Heart left ventricle (tissue), 13 donors: ENCODE measurements around the gene ARHGAP24.

Experiments
- POLR2A ChIP-seq, 2 donors: fragments of 450-650 bp; IDR thresholded peaks; one replicate each; pipeline ENCODE4 v1.6.1; 2017; ENCODE audit warnings: antibody characterized with exemption in 2 of 2, mild to moderate bottlenecking in 2 of 2, moderate library complexity in 2 of 2
- TF ChIP-seq, protein P1 (sequence below), 12 donors: fragments of 200-600 bp; sonication (generic) in 4 of 12; IDR thresholded peaks; one replicate each; pipeline versions ENCODE4 v1.5.0 to v1.8.0; 2018 to 2022; ENCODE audit warnings: antibody characterized with exemption in 12 of 12, mild to moderate bottlenecking in 5 of 12
- donor health status: ischemic (EF 13 %, LVEDD 7.1; RV severe dilation, severe dysfunction).
- donor health status: DM: no; HTN: yes; CAD: no.
- donor health status: DM: no; HTN: no; CAD: no.
- donor health status: ischemic (EF 25% LVEDD 6.9; RV normal size, moderate dysfunction).
- donor health status: ischemic (EF 25% LVEDD 5.7; RV mildly dilated, moderate dysfunction).
- donor health status: ischemic (EF 35%, LVEDD 5.7; RV mildly dilated, moderate dysfunction).
- donor health status: nonischemic (EF 11% LVEDD 7.7; RV severe dilation, severe dysfunction).
- donor health status: DM: yes; HTN: yes; CAD: no.
- donor health status: PGD.
- donor health status: ischemic (EF 29% LVEDD 5.4; RV normal size, mild dysfunction).
- donor health status: nonischemic (EF 23%, LVEDD 6.1; RV moderate dilation, normal function).

DNA sequence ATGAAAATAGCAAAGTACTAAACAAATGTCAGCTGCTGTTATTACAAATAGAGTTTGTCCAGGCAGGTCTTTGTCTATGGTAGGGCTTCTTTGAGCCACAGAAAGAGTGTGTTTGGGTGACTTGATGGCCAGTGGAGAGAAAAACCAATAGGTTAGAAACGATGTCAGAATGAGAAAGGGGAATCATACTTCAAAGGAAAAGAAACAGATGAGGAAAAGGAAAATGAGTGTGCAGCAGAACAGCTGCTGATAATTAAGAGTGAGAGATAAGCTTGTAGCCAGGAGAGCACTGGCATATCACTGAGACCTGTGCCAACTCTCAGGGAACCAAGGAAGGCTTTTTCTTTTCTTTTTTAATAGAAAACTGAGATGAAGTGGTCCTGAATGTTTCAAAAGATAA is 257.2 kb downstream of the ARHGAP24 start:
- TF ChIP-seq, protein P1, sequence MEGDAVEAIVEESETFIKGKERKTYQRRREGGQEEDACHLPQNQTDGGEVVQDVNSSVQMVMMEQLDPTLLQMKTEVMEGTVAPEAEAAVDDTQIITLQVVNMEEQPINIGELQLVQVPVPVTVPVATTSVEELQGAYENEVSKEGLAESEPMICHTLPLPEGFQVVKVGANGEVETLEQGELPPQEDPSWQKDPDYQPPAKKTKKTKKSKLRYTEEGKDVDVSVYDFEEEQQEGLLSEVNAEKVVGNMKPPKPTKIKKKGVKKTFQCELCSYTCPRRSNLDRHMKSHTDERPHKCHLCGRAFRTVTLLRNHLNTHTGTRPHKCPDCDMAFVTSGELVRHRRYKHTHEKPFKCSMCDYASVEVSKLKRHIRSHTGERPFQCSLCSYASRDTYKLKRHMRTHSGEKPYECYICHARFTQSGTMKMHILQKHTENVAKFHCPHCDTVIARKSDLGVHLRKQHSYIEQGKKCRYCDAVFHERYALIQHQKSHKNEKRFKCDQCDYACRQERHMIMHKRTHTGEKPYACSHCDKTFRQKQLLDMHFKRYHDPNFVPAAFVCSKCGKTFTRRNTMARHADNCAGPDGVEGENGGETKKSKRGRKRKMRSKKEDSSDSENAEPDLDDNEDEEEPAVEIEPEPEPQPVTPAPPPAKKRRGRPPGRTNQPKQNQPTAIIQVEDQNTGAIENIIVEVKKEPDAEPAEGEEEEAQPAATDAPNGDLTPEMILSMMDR (IDR thresholded peaks at IDR 0.05), result no peak
- no peak for TF ChIP-seq POLR2A (IDR thresholded peaks at IDR 0.05)
